Measurements from ENCODE around the gene OR51L1. TPM values are rescaled to one million over a fixed set of nuclear protein-coding genes. Genes with fewer than 3 reads are reported as not detected.

Gene OR51L1, protein sequence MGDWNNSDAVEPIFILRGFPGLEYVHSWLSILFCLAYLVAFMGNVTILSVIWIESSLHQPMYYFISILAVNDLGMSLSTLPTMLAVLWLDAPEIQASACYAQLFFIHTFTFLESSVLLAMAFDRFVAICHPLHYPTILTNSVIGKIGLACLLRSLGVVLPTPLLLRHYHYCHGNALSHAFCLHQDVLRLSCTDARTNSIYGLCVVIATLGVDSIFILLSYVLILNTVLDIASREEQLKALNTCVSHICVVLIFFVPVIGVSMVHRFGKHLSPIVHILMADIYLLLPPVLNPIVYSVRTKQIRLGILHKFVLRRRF
- total RNA-seq = not detected in 2 replicates

DNA sequence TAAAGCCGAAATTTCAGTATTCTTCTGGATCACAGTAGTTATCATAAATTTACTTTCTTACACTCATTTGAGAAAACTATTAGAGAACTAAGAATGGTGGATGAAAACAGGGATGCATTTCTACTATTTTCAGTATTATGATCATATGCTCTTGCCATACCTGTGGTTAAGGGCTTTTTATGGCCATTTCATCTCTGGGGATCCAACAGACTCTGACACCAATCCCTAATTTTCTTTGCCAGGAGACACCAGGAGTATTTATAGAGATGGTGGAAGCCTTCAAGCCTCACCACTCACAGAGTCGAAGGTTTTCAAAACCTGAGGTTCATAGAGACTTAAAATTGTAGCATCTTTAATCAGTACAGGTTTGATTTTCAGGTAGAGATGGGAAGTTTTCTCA is at the start of gene OR51L1:
Gene OR51L1 (plus strand): TSS at position 301 of the 400 bp plus-strand sequence. CDS start 4,132 bp downstream, outside the sequence.

DNA sequence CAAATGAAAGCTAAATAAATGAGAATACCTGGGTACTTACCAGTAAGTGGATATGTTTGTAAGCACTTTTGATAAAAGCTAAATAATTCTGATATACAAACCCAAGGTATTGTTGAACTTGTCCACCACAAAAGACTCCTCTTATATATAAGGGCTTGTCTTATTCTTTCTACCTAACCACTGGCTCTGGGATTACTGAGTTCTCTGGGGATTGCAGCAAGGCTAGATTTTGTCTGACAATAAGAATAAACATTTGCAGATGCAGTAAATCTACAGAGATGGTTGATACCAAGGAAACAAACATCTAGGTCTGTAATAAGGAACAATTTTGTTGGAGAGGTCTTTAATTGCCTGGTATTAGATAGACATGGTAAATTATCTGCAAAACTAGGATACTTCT is 47.1 kb upstream of the OR51L1 start, which contains the start of gene OR51A4:
Gene OR51A4 (minus strand): TSS at position 101 of the 400 bp plus-strand sequence. CDS start 505 bp downstream, outside the sequence.

DNA sequence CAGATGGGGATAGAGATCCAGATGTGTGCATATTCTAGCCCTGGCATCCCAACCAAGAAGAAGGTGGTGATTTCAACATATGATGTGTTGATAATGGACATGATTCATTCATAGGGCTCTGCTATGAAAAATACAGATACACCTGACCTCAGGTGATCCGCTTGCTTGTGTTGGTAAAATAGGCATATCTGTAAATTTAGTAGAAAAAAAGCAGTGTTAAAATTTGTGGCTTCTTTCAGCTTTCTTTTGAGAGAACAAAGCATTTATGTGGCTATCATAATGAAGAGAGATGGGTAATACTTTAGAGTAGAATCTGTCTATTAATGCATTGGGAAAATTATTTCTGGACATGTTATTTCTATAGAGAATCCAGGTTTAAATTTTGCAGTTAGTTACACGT is 39.0 kb upstream of the OR51L1 start, which contains the start of gene OR51A2:
Gene OR51A2 (minus strand): TSS at position 101 of the 400 bp plus-strand sequence. CDS start 0 bp downstream, at position 101.

DNA sequence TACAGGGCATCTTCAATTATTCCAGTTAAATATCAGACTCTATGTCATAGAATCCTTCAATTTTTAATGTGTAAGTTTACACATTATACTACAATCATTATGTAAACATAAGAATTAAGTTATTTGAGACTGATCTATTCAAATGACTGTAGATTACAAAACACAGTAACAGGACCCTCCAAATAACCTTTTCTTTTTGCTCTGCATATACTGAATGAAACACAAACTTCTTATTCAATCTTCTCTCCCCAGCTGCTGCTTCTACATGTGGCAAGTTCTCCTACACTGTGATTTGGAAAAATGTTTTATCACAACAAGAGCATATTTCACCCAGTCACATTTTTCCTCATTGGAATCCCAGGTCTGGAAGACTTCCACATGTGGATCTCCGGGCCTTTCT is 51.6 kb downstream of the OR51L1 start, which contains the start of gene OR52J3:
Gene OR52J3 (plus strand): TSS at position 301 of the 400 bp plus-strand sequence. CDS start 0 bp downstream, at position 301.

Other genes starting within 250 kb of the OR51L1 start
- gene OR51F1, start 224.9 kb upstream of the OR51L1 start, total RNA-seq = not detected in 2 replicates
- not detected in 2 replicates for gene OR52R1, start 190.5 kb upstream of the OR51L1 start, total RNA-seq
- not detected in 2 replicates for gene OR51F2, start 173.5 kb upstream of the OR51L1 start, total RNA-seq
- not detected in 2 replicates for gene OR51S1, start 145.6 kb upstream of the OR51L1 start, total RNA-seq
- gene OR51T1, start 113.0 kb upstream of the OR51L1 start, total RNA-seq = not detected in 2 replicates
- not detected in 2 replicates for gene OR51A7, start 91.1 kb upstream of the OR51L1 start, total RNA-seq
- not detected in 2 replicates for gene OR51G2, start 75.5 kb upstream of the OR51L1 start, total RNA-seq
- not detected in 2 replicates for gene OR51G1, start 70.5 kb upstream of the OR51L1 start, total RNA-seq
- gene OR51A4, start 47.2 kb upstream of the OR51L1 start, total RNA-seq = not detected in 2 replicates
- not detected in 2 replicates for gene OR51A2, start 39.1 kb upstream of the OR51L1 start, total RNA-seq
- not detected in 2 replicates for gene OR52J3, start 51.7 kb downstream of the OR51L1 start, total RNA-seq
- not detected in 2 replicates for gene OR52E2, start 64.8 kb downstream of the OR51L1 start, total RNA-seq
- not detected in 2 replicates for gene OR52E1, start 74.7 kb downstream of the OR51L1 start, total RNA-seq
- gene OR52A5, start 143.5 kb downstream of the OR51L1 start, total RNA-seq = not detected in 2 replicates
- not detected in 2 replicates for gene OR52A1, start 159.9 kb downstream of the OR51L1 start, total RNA-seq
- gene OR51V1, start 205.8 kb downstream of the OR51L1 start, total RNA-seq = not detected in 2 replicates
- gene HBB, start 232.2 kb downstream of the OR51L1 start, total RNA-seq = not detected in 2 replicates
- gene HBD, start 239.6 kb downstream of the OR51L1 start, total RNA-seq = not detected in 2 replicates

Data from thoracic aorta endothelial cell (primary cell).